IMR-90 (cell line): Measurements from ENCODE around the gene PCSK6. TPM values are rescaled to one million over a fixed set of nuclear protein-coding genes. Genes with fewer than 3 reads are reported as not detected.

Experiments used
- ATAC-seq: fragments of 200-7000 bp; cut with Tn5 transposase; 2 replicates; pipeline ENCODE4 v1.9.1; 2020; ENCODE audit warnings: low read depth, mild to moderate bottlenecking, moderate library complexity
- BruUV-seq: library from RNA; stranded (reverse); fragments of 400-500 nt; replicated peaks from 2 replicates; lab custom pipeline; 2021; lab: Mats Ljungman, UMichigan
- CTCF ChIA-PET: fragments of 300-600 bp; formaldehyde crosslinking; extraction: SDS; loops from one replicate; lab custom pipeline; 2021; ENCODE audit warnings: antibody characterized with exemption; lab: Yijun Ruan, JAX
- POLR2A ChIA-PET: fragments of 300-600 bp; sonication (Branson Sonifier 250); formaldehyde crosslinking; loops from one replicate; lab custom pipeline; 2022; ENCODE audit warnings: antibody characterized with exemption; ENCODE audit not compliant: unreplicated experiment; lab: Charles Lee
- DNase-seq: peaks from one replicate; pipeline ENCODE4 v3.0.0; 2013
- H2AFZ ChIP-seq: replicated peaks from 2 replicates; pipeline ENCODE3; 2013; ENCODE audit warnings: low read length, mild to moderate bottlenecking; ENCODE audit not compliant: poor library complexity
- H2AK5ac ChIP-seq: 2 replicates; pipeline ENCODE4 v1.6.1; 2013; ENCODE audit warnings: low read depth, low read length, inconsistent platforms
- H2AK9ac ChIP-seq: replicated peaks from 2 replicates; pipeline ENCODE3; 2013; ENCODE audit warnings: mild to moderate bottlenecking, low read depth, low read length, moderate library complexity; ENCODE audit not compliant: poor library complexity
- H2BK120ac ChIP-seq: 2 replicates; pipeline ENCODE4 v1.6.1; 2013; ENCODE audit warnings: low read depth, low read length, inconsistent platforms
- H2BK15ac ChIP-seq: 3 replicates; pipeline ENCODE4 v1.6.1; 2013; ENCODE audit warnings: low read depth, low read length, inconsistent platforms
- H2BK20ac ChIP-seq: 2 replicates; pipeline ENCODE4 v1.6.1; 2013; ENCODE audit warnings: low read depth, mild to moderate bottlenecking, inconsistent platforms, low read length, moderate library complexity
- H2BK5ac ChIP-seq: 2 replicates; pipeline ENCODE4 v1.6.1; 2013; ENCODE audit warnings: mild to moderate bottlenecking, low read depth, low read length, inconsistent platforms; ENCODE audit not compliant: poor library complexity, severe bottlenecking
- H3K14ac ChIP-seq: replicated peaks from 2 replicates; pipeline ENCODE4 v1.6.1; 2013; ENCODE audit warnings: low read depth, low read length, inconsistent platforms
- H3K18ac ChIP-seq: 2 replicates; pipeline ENCODE4 v1.6.1; 2013; ENCODE audit warnings: low read depth, low read length, control low read depth
- H3K23ac ChIP-seq: 2 replicates; pipeline ENCODE4 v1.6.1; 2013; ENCODE audit warnings: low read depth, low read length, inconsistent platforms
- H3K27ac ChIP-seq: 2 replicates; pipeline ENCODE4 v1.5.1; 2013; ENCODE audit warnings: mild to moderate bottlenecking, control low read depth, low read length; ENCODE audit not compliant: insufficient read depth
- H3K27me3 ChIP-seq: 2 replicates; pipeline ENCODE4 v1.6.1; 2013; ENCODE audit warnings: low read length; ENCODE audit not compliant: control insufficient read depth, insufficient read depth
- H3K36me3 ChIP-seq: 2 replicates; pipeline ENCODE4 v1.6.1; 2013; ENCODE audit warnings: low read length, mixed read lengths; ENCODE audit not compliant: control insufficient read depth, insufficient read depth
- H3K4ac ChIP-seq: 2 replicates; pipeline ENCODE4 v1.6.1; 2013; ENCODE audit warnings: low read depth, low read length, inconsistent platforms
- H3K4me1 ChIP-seq: 2 replicates; pipeline ENCODE4 v1.6.1; 2013; ENCODE audit warnings: low read length, mixed read lengths; ENCODE audit not compliant: control insufficient read depth, insufficient read depth
- H3K4me2 ChIP-seq: 2 replicates; pipeline ENCODE4 v1.6.1; 2013; ENCODE audit warnings: low read depth, mild to moderate bottlenecking, control low read depth, low read length, moderate library complexity
- H3K4me3 ChIP-seq: 2 replicates; pipeline ENCODE4 v1.5.1; 2013; ENCODE audit warnings: low read depth, mild to moderate bottlenecking, control low read depth, low read length, moderate library complexity; ENCODE audit not compliant: insufficient read depth
- H3K56ac ChIP-seq: 2 replicates; pipeline ENCODE4 v1.6.1; 2013; ENCODE audit warnings: low read length, inconsistent platforms; ENCODE audit not compliant: insufficient read depth; ENCODE audit errors: extremely low read depth
- H3K79me1 ChIP-seq, 2 experiments: 2 replicates each; pipeline ENCODE4 v1.6.1; 2013; ENCODE audit warnings: low read length in 2 of 2, inconsistent platforms in 1 of 2, low read depth in 1 of 2
- H3K9ac ChIP-seq: 2 replicates; pipeline ENCODE4 v1.6.1; 2013; ENCODE audit warnings: low read depth, low read length, control low read depth
- H3K9me1 ChIP-seq: 2 replicates; pipeline ENCODE4 v1.6.1; 2013; ENCODE audit warnings: low read length, inconsistent platforms; ENCODE audit not compliant: insufficient read depth
- H3K9me3 ChIP-seq: 2 replicates; pipeline ENCODE4 v1.6.1; 2013; ENCODE audit warnings: low read length; ENCODE audit not compliant: control insufficient read depth, insufficient read depth
- H4K20me1 ChIP-seq: 2 replicates; pipeline ENCODE4 v1.6.1; 2013; ENCODE audit warnings: low read length, inconsistent platforms; ENCODE audit not compliant: insufficient read depth
- H4K5ac ChIP-seq: 2 replicates; pipeline ENCODE4 v1.6.1; 2013; ENCODE audit warnings: mild to moderate bottlenecking, low read depth, low read length, control low read depth
- H4K8ac ChIP-seq, 2 experiments: 2 replicates each; pipeline ENCODE4 v1.6.1; 2013; ENCODE audit warnings: low read depth in 2 of 2, low read length in 2 of 2, control low read depth in 1 of 2, inconsistent platforms in 1 of 2
- H4K91ac ChIP-seq: 2 replicates; pipeline ENCODE4 v1.6.1; 2013; ENCODE audit warnings: low read depth, low read length, inconsistent platforms; ENCODE audit not compliant: insufficient read depth
- CEBPB ChIP-seq: IDR thresholded peaks from 2 replicates; pipeline ENCODE4 v1.6.1; 2012; ENCODE audit warnings: low read depth, low read length, improper control_type of control experiment
- CHD1 ChIP-seq: IDR thresholded peaks from 2 replicates; pipeline ENCODE4 v1.6.1; 2012; ENCODE audit warnings: low read depth, low read length, improper control_type of control experiment
- CTCF ChIP-seq: conservative IDR thresholded peaks from 2 replicates; pipeline ENCODE4 v1.5.1; 2012; ENCODE audit warnings: mild to moderate bottlenecking, low read depth, low read length, improper control_type of control experiment
- MXI1 ChIP-seq: IDR thresholded peaks from 2 replicates; pipeline ENCODE4 v1.6.1; 2012; ENCODE audit warnings: low read depth, mild to moderate bottlenecking, low read length, moderate library complexity, borderline replicate concordance
- POLR2A ChIP-seq: IDR thresholded peaks from 2 replicates; pipeline ENCODE4 v1.6.1; 2012; ENCODE audit warnings: mild to moderate bottlenecking, low read depth, low read length
- RCOR1 ChIP-seq: IDR thresholded peaks from 2 replicates; pipeline ENCODE4 v1.6.1; 2012; ENCODE audit warnings: mild to moderate bottlenecking, low read length, improper control_type of control experiment; ENCODE audit not compliant: insufficient replicate concordance
- SMC3 ChIP-seq: fragments of 150-350 bp; IDR thresholded peaks from 2 replicates; pipeline ENCODE4 v1.6.1; 2016; ENCODE audit warnings: low read depth, mild to moderate bottlenecking, antibody characterized with exemption, low read length, moderate library complexity
- USF2 ChIP-seq: fragments of 150-350 bp; IDR thresholded peaks from 2 replicates; pipeline ENCODE4 v1.6.1; 2017; ENCODE audit warnings: mild to moderate bottlenecking, antibody characterized with exemption, low read length, low read depth
- WGBS, 2 experiments: methylation state at CpG; one replicate each; pipeline versions ENCODE4 v1.1.5 to v1.1.7; 2013; ENCODE audit warnings: missing lambda C conversion rate in 2 of 2; ENCODE audit not compliant: insufficient read length in 1 of 2; ENCODE audit errors: extremely low coverage in 2 of 2; 5-methylcytosine and 5-hydroxymethylcytosine counted together
- dilution Hi-C: fragments of 300-500 bp; cut with HindIII; formaldehyde crosslinking; loops from one replicate; pipeline ENCODE4 v1.14.3; 2018; ENCODE audit warnings: low sequenced_read_pairs; ENCODE audit not compliant: unreplicated experiment
- in situ Hi-C: fragments of 300-500 bp; cut with MboI; formaldehyde crosslinking; loops from 3 replicates; pipeline ENCODE4 v1.14.3; 2019; ENCODE audit warnings: low sequenced_read_pairs, inconsistent platforms, mixed read lengths
- intact Hi-C: fragments of 100-400 bp; cut with micrococcal nuclease; formaldehyde crosslinking; loops from 2 replicates; pipeline ENCODE4 v1.10.0; 2022
- polyA plus RNA-seq, 3 experiments: library from polyadenylated mRNA; depleted of rRNA; stranded (reverse); fragments of >200 nt; gene quantifications; 2 replicates each; pipeline ENCODE4 v1.2.3, GENCODE V29; 2012; ENCODE audit warnings: low replicate concordance in 1 of 3
- total RNA-seq: library from RNA; depleted of rRNA; stranded (reverse); fragments of >200 nt; gene quantifications from 2 replicates; pipeline ENCODE4 v1.2.3, GENCODE V29; 2012

The PCSK6 gene
- total and polyA plus RNA-seq, 2 of the 4 experiments (the other 2 are of a cell fraction), result not detected

DNA sequence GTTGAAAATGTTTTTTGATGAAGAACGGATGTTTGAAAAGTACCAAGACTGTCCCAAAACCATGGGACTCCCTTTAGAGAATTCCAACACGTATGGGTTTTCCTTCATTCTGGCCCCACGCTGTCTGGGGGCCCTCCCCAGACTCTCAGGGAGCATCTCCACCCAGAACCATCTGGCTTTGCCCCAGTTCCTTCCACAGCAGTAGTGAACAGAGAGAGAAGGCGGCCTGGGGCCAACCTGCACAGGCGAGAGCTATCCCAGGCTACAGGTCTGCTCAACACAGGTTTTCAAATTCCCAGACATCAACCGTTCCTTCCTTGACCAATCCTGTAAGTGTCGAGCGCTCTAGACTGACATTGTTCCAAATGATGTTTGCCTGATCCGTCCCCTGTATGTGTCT, 101.9 kb downstream of the PCSK6 start:
- no CpG with 5 or more reads among the region's 9 CpGs for WGBS, 2 experiments

More for the DNA sequence above, 101.9 kb downstream of the PCSK6 start:
- no peak overlapping the region for H2BK120ac ChIP-seq
- no peak overlapping the region for H3K4me3 ChIP-seq
- H3K56ac ChIP-seq, result no peak overlapping the region
- no peak overlapping the region for H3K4ac ChIP-seq
- no peak overlapping the region for H2BK20ac ChIP-seq
- H3K14ac ChIP-seq, result no peak overlapping the region
- H3K9ac ChIP-seq, result no peak overlapping the region
- H2AFZ ChIP-seq, result no peak overlapping the region
- H2BK5ac ChIP-seq, result no peak overlapping the region
- H3K4me1 ChIP-seq, result no peaks in the 10 kb centered on the region
- peaks cover 24% of the 10 kb centered on the region for H3K27me3 ChIP-seq
- in situ Hi-C loops (no loop called here), intact Hi-C loops (no loop called here), dilution Hi-C loops (no loop called here)
- no peak overlapping the region for H4K91ac ChIP-seq
- no peak overlapping the region for H3K27ac ChIP-seq
- no peak overlapping the region for H2AK5ac ChIP-seq
- no peaks in the 10 kb centered on the region for H3K9me3 ChIP-seq
- no peak overlapping the region for H2AK9ac ChIP-seq
- no peak overlapping the region for H2BK15ac ChIP-seq
- H3K23ac ChIP-seq, result no peak overlapping the region
- no peaks in the 10 kb centered on the region for H3K9me1 ChIP-seq
- no peak for ATAC-seq
- no peak overlapping the region for H3K18ac ChIP-seq
- ChIA-PET CTCF (no interaction called here), POLR2A (no interaction called here)
- H3K4me2 ChIP-seq, result no peak overlapping the region
- H3K79me1 ChIP-seq, result no peaks in the 10 kb centered on the region
- TF ChIP-seq CHD1 (no peak), MXI1 (no peak), USF2 (no peak), CEBPB (no peak), SMC3 (no peak), RCOR1 (no peak), POLR2A (no peak), CTCF (no peak)
- no peak overlapping the region for H4K5ac ChIP-seq
- DNase-seq, result no peak
- H4K20me1 ChIP-seq, result no peaks in the 10 kb centered on the region
- H4K8ac ChIP-seq, result no peak overlapping the region
- no peaks in the 10 kb centered on the region for H3K36me3 ChIP-seq
- no TSS peak for BruUV-seq
